ENCODE measurements around the gene DDX10. TPM values are rescaled to one million over a fixed set of nuclear protein-coding genes. Genes with fewer than 3 reads are reported as not detected.
"Not testable (repeated sequence)": the region's sequence is repeated elsewhere in the genome, so short reads cannot be mapped to it uniquely, and the experiment has no call there.

DDX10 gene
- total RNA-seq, 1 experiment from 2014 or later: 72.2 TPM

GRCh38 chr11:108648528-108648885, 16.4 kb upstream of the DDX10 start:
- CTCF ChIA-PET: no interaction called here
- Histone ChIP-seq H3K9me3 (ENCODE audit: low read depth, low read length, poor library complexity, severe bottlenecking) (no peaks in the 10 kb centered on the region), H3K36me3 (ENCODE audit: insufficient read depth, low read length, poor library complexity, severe bottlenecking) (no peaks in the 10 kb centered on the region), H3K27me3 (replicated peaks; ENCODE audit: insufficient read depth, low read depth, low read length, poor library complexity) (no peaks in the 10 kb centered on the region), H3K4me3 (ENCODE audit: low read depth, low read length, poor library complexity, severe bottlenecking) (no peak overlapping the region), H3K4me1 (ENCODE audit: insufficient read depth, low read length, poor library complexity, severe bottlenecking) (no peaks in the 10 kb centered on the region), H3K27ac (ENCODE audit: low read depth, low read length, poor library complexity, severe bottlenecking) (no peak overlapping the region)
- POLR2A ChIA-PET (ENCODE audit: low non-redundant PET): no interaction called here
- DNase-seq (ENCODE audit: low spot score): no peak
- TF ChIP-seq CTCF (conservative IDR thresholded peaks at IDR 0.05; ENCODE audit: low read depth, low read length) (no peak; the same call in 1 of the 2 replicates), EZH2 (IDR thresholded peaks at IDR 0.05; ENCODE audit: borderline replicate concordance, low read depth, low read length, poor library complexity, severe bottlenecking) (no peak)
- intact Hi-C loops (cut with micrococcal nuclease; ENCODE audit: unreplicated experiment): loop anchor here (1.0 to 10.0 kb wide), 4 partner anchors 425 to 724 kb away; partner anchors contain the start of genes ATM, CUL5 and RAB39A
- no TSS peak for BruUV-seq (replicated peaks)

GRCh38 chr11:108654100-108654499, 10.8 kb upstream of the DDX10 start:
- POLR2A ChIA-PET (ENCODE audit: low non-redundant PET); H3K9me3 ChIP-seq (ENCODE audit: low read depth, low read length, poor library complexity, severe bottlenecking); CTCF ChIA-PET; H3K4me3 ChIP-seq (ENCODE audit: low read depth, low read length, poor library complexity, severe bottlenecking); BruUV-seq (replicated peaks); H3K27ac ChIP-seq (ENCODE audit: low read depth, low read length, poor library complexity, severe bottlenecking); H3K36me3 ChIP-seq (ENCODE audit: insufficient read depth, low read length, poor library complexity, severe bottlenecking); H3K27me3 ChIP-seq (replicated peaks; ENCODE audit: insufficient read depth, low read depth, low read length, poor library complexity); H3K4me1 ChIP-seq (ENCODE audit: insufficient read depth, low read length, poor library complexity, severe bottlenecking); DNase-seq (ENCODE audit: low spot score): not testable (repeated sequence)
- intact Hi-C loops (cut with micrococcal nuclease; ENCODE audit: unreplicated experiment): loop anchor here (10.0 kb wide), 1 partner anchor 1099 kb away; no protein-coding TSS in a partner anchor

GRCh38 chr11:108654994-108655631, 9.8 kb upstream of the DDX10 start:
- no peaks in the 10 kb centered on the region for H3K4me1 ChIP-seq (ENCODE audit: insufficient read depth, low read length, poor library complexity, severe bottlenecking)
- peak; percentile 66 for TF ChIP-seq CTCF (conservative IDR thresholded peaks at IDR 0.05; ENCODE audit: low read depth, low read length)
- no peak for TF ChIP-seq EZH2 (IDR thresholded peaks at IDR 0.05; ENCODE audit: borderline replicate concordance, low read depth, low read length, poor library complexity, severe bottlenecking)
- POLR2A ChIA-PET (ENCODE audit: low non-redundant PET): no interaction called here
- DNase-seq (ENCODE audit: low spot score): peak; percentile 78
- CTCF ChIA-PET: no interaction called here
- no peaks in the 10 kb centered on the region for H3K9me3 ChIP-seq (ENCODE audit: low read depth, low read length, poor library complexity, severe bottlenecking)
- no peak overlapping the region for H3K4me3 ChIP-seq (ENCODE audit: low read depth, low read length, poor library complexity, severe bottlenecking)
- no peaks in the 10 kb centered on the region for H3K36me3 ChIP-seq (ENCODE audit: insufficient read depth, low read length, poor library complexity, severe bottlenecking)
- no peaks in the 10 kb centered on the region for H3K27me3 ChIP-seq (replicated peaks; ENCODE audit: insufficient read depth, low read depth, low read length, poor library complexity)
- no peak overlapping the region for H3K27ac ChIP-seq (ENCODE audit: low read depth, low read length, poor library complexity, severe bottlenecking)
- intact Hi-C loops (cut with micrococcal nuclease; ENCODE audit: unreplicated experiment): loop anchor here (10.0 kb wide), 1 partner anchor 1100 kb away; no protein-coding TSS in a partner anchor
- no TSS peak for BruUV-seq (replicated peaks)

GRCh38 chr11:108662700-108663099, 2.2 kb upstream of the DDX10 start:
- DNase-seq (ENCODE audit: low spot score): no peak
- Histone ChIP-seq H3K9me3 (ENCODE audit: low read depth, low read length, poor library complexity, severe bottlenecking) (no peaks in the 10 kb centered on the region), H3K36me3 (ENCODE audit: insufficient read depth, low read length, poor library complexity, severe bottlenecking) (no peaks in the 10 kb centered on the region), H3K4me1 (ENCODE audit: insufficient read depth, low read length, poor library complexity, severe bottlenecking) (peaks cover 9% of the 10 kb centered on the region), H3K4me3 (ENCODE audit: low read depth, low read length, poor library complexity, severe bottlenecking) (no peak overlapping the region), H3K27ac (ENCODE audit: low read depth, low read length, poor library complexity, severe bottlenecking) (no peak overlapping the region), H3K27me3 (replicated peaks; ENCODE audit: insufficient read depth, low read depth, low read length, poor library complexity) (no peaks in the 10 kb centered on the region)
- no TSS peak for BruUV-seq (replicated peaks)
- intact Hi-C loops (cut with micrococcal nuclease; ENCODE audit: unreplicated experiment): no loop called here
- no peak for TF ChIP-seq CTCF (conservative IDR thresholded peaks at IDR 0.05; ENCODE audit: low read depth, low read length)
- no peak for TF ChIP-seq EZH2 (IDR thresholded peaks at IDR 0.05; ENCODE audit: borderline replicate concordance, low read depth, low read length, poor library complexity, severe bottlenecking)
- ChIA-PET CTCF (no interaction called here), POLR2A (ENCODE audit: low non-redundant PET) (no interaction called here)

Data from A673 (cell line).